ENCODE results near the gene ATG4B. TPM values are rescaled to one million over a fixed set of nuclear protein-coding genes. Genes with fewer than 3 reads are reported as not detected.

ATG4B gene
- total and polyA plus RNA-seq, 9 donors, result 37.1 to 70.4 (median 53.3) TPM

DNA sequence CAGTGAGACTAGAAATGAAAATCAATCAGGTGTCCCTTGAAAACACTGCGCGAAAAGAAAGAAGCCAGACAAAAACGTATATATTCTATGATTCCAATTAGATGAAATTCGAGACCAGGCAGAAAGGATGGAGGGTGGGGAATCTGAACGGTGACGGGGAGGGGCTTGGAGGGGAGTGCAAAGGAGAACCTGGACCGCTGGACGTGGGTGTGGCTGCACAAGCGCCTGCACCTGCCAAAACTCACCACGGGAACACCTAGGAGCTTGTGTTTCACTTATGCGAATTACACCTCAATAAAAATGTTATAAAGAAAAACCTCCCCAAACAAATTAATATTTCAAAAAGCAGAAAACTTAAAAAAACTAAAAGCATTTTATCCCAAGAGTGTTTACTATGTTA lies 22.5 kb upstream of the ATG4B start:
- intact Hi-C loops (cut with DNase I), result no loop called here

DNA sequence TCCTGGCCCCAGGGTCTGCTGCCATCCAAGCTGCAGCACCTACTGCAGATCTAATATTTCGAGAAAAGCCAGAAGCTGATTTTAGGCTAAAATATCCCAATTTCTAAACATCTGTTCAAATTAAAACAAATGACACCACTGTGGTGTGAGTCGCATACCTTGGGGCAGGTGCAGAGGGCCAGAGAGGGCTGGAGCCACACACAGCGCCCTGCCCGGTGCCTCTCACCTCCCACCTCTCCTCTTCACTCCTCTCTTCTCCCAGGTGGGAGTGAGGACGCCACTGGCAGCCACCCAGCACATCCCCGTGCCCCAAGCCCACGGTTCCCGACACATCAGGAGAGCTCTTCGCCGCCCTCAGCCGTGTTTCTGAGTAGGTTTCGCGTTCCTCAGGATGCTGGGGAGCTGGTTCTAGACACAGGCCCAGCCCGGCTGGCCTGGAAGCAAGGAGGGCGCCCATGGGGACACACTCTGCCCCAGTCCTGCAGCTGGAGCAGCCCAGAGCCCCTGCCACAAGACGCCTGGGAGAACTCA lies 21.9 kb upstream of the ATG4B start:
- TF ChIP-seq POLR2A (IDR thresholded peaks at IDR 0.05) (no peak), EP300 (IDR thresholded peaks at IDR 0.05) (no peak)
- TF ChIP-seq, protein P1, sequence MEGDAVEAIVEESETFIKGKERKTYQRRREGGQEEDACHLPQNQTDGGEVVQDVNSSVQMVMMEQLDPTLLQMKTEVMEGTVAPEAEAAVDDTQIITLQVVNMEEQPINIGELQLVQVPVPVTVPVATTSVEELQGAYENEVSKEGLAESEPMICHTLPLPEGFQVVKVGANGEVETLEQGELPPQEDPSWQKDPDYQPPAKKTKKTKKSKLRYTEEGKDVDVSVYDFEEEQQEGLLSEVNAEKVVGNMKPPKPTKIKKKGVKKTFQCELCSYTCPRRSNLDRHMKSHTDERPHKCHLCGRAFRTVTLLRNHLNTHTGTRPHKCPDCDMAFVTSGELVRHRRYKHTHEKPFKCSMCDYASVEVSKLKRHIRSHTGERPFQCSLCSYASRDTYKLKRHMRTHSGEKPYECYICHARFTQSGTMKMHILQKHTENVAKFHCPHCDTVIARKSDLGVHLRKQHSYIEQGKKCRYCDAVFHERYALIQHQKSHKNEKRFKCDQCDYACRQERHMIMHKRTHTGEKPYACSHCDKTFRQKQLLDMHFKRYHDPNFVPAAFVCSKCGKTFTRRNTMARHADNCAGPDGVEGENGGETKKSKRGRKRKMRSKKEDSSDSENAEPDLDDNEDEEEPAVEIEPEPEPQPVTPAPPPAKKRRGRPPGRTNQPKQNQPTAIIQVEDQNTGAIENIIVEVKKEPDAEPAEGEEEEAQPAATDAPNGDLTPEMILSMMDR (IDR thresholded peaks at IDR 0.05), result no peak
- peaks cover 6% of the 10 kb centered on the region for H3K4me1 ChIP-seq (ENCODE audit: insufficient read depth)
- intact Hi-C loops (cut with DNase I), result no loop called here

More for the DNA sequence above, 22.5 kb upstream of the ATG4B start:
- WGBS, 3 donors, result 78 to 84% (median 83%) methylated on average over 11 of the region's 11 CpGs
- TF ChIP-seq, protein P1 (IDR thresholded peaks at IDR 0.05), result no peak
- TF ChIP-seq EP300 (IDR thresholded peaks at IDR 0.05), result no peak
- no peak for TF ChIP-seq POLR2A (IDR thresholded peaks at IDR 0.05)
- Histone ChIP-seq H3K27me3 (no peaks in the 10 kb centered on the region), H3K4me3 (no peak overlapping the region), H3K9me3 (no peaks in the 10 kb centered on the region), H3K4me1 (ENCODE audit: insufficient read depth) (peaks cover 6% of the 10 kb centered on the region), H3K27ac (no peak overlapping the region), H3K36me3 (no peaks in the 10 kb centered on the region)
- no peak for DNase-seq

DNA sequence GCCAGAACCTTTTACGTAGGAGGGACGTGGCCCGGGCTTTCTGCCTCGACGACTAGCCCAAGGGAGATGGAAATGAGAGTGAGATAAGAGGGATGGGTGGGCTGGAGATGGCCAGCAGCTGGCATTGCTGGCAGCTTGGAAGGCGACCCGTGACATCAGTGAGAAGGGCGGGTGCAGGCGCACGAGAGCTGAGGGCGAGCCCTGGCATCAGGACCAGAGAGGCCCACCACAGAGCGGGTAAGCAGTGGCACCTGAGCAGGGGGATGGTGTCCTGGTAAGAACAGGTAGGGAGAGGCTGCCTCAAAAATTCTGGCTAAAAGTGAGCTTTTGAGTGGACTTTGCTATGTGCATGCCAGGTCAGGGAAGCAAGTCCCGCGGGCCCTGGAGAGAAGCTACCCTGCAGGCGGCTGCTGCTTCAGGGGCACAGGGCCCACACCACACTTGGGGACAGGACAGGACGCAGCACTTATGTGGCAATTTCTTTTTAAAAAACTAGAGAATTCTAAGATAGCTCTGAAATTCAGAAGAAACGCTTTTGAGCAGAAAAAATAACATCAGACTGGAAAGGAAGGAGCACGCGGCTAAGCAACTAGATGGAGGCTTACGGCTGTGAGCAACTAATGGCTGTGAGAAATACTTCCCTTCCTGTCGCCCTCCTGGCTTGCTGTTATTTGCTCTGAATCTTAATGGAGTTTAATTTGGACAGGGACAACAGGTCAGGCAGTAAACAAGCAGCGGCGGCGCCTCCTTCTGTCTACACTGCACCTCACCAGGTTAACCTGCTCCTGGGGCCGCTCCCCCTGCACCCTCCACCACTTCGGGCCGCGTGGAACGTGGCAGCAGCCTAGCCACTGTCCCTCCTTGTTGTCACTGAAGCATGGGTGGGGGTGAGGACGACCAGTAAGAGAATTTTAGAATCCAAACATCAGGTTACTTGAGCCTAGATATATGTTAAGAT lies 21.0 kb upstream of the ATG4B start:
- TF ChIP-seq, protein P1 (IDR thresholded peaks at IDR 0.05), result no peak
- no peak for TF ChIP-seq POLR2A (IDR thresholded peaks at IDR 0.05)
- TF ChIP-seq EP300 (IDR thresholded peaks at IDR 0.05), result no peak
- intact Hi-C loops (cut with DNase I), result no loop called here
- no peak for DNase-seq
- peaks cover 6% of the 10 kb centered on the region for H3K4me1 ChIP-seq (ENCODE audit: insufficient read depth)
- H3K27ac ChIP-seq, result no peak overlapping the region
- no peaks in the 10 kb centered on the region for H3K27me3 ChIP-seq
- H3K4me3 ChIP-seq, result no peak overlapping the region
- WGBS, 3 donors, result 83 to 89% (median 84%) methylated on average over 30 of the region's 30 CpGs
- no peaks in the 10 kb centered on the region for H3K36me3 ChIP-seq
- H3K9me3 ChIP-seq, result no peaks in the 10 kb centered on the region

More for the DNA sequence above, 21.9 kb upstream of the ATG4B start:
- 81 to 90% (median 84%) methylated on average over 16 of the region's 16 CpGs for WGBS, 3 donors
- Histone ChIP-seq H3K9me3 (no peaks in the 10 kb centered on the region), H3K27ac (no peak overlapping the region), H3K36me3 (no peaks in the 10 kb centered on the region), H3K27me3 (no peaks in the 10 kb centered on the region), H3K4me3 (no peak overlapping the region)
- DNase-seq, result no peak

DNA sequence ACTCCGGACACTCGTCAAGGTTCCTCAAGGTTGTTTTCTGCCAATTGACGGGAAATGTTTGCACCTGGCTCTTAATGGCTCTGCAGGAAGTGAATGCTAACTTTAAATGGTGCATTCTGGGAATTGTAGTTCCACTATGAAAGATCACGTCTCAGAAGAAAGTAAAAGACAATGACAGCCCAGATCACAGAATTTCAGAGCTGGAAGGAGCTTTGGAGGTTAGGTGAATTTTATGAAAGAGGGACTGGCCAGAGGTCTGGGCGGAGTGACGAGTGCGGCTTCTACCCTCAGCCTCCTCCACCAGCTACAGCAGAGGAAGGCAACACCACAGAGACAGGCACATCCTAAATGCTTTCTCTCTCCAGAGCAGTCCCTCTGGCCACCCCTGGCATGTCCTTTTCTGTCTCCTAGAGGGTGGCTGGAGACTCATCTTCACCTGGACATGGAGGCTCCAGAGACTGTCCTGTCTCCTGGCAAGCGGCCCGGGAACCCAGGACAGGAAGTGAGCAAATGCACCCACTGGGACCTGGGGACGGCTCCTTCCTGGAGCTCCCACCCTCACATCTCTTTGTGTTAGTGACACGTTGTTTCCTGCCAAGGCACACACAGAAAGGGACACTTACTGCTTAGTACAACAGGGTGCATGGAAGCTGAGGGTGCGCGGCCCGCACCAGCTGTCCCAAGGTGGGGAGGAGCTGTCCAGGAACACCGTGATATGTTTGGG lies 19.9 kb upstream of the ATG4B start:
- TF ChIP-seq, protein P1 (IDR thresholded peaks at IDR 0.05), result no peak
- TF ChIP-seq EP300 (IDR thresholded peaks at IDR 0.05) (no peak), POLR2A (IDR thresholded peaks at IDR 0.05) (no peak)
- no peak for DNase-seq
- Histone ChIP-seq H3K27ac (no peak overlapping the region), H3K4me1 (ENCODE audit: insufficient read depth) (peaks cover under 1% of the 10 kb centered on the region), H3K4me3 (no peak overlapping the region), H3K9me3 (no peaks in the 10 kb centered on the region), H3K27me3 (no peaks in the 10 kb centered on the region), H3K36me3 (no peaks in the 10 kb centered on the region)
- intact Hi-C loops (cut with DNase I), result no loop called here
- WGBS, 3 donors, result 66 to 72% (median 67%) methylated on average over 15 of the region's 15 CpGs

Data from ovary (tissue), 9 donors.